AG04449 (cell line): ENCODE data around the gene EDEM1.
"Not testable (repeated sequence)": the region's sequence is repeated elsewhere in the genome, so short reads cannot be mapped to it uniquely, and the experiment has no call there.

Source experiments
- CTCF ChIA-PET: fragments of 350-600 bp; formaldehyde crosslinking; extraction: SDS; loops from one replicate; lab custom pipeline; 2021; ENCODE audit warnings: antibody characterized with exemption; lab: Yijun Ruan, JAX
- POLR2A ChIA-PET: fragments of 400-600, 350-600 bp; formaldehyde crosslinking; extraction: SDS; loops from one replicate; lab custom pipeline; 2020; ENCODE audit warnings: antibody characterized with exemption, inconsistent platforms; lab: Yijun Ruan, JAX
- DNase-seq: peaks from one replicate; pipeline ENCODE4 v3.0.0-alpha.2; 2010; ENCODE audit warnings: low read depth, low spot score
- H3K4me3 ChIP-seq: 2 replicates; pipeline ENCODE4 v1.5.1; 2011; ENCODE audit warnings: low read depth, mild to moderate bottlenecking, control low read depth, low read length
- TF ChIP-seq, protein P1 (sequence below): IDR thresholded peaks from one replicate; pipeline ENCODE4 v1.5.1; 2011; ENCODE audit warnings: mild to moderate bottlenecking, moderate library complexity, low read length, control low read depth, inconsistent platforms; ENCODE audit not compliant: insufficient read depth; ENCODE audit errors: missing control alignments

EDEM1 gene

DNA sequence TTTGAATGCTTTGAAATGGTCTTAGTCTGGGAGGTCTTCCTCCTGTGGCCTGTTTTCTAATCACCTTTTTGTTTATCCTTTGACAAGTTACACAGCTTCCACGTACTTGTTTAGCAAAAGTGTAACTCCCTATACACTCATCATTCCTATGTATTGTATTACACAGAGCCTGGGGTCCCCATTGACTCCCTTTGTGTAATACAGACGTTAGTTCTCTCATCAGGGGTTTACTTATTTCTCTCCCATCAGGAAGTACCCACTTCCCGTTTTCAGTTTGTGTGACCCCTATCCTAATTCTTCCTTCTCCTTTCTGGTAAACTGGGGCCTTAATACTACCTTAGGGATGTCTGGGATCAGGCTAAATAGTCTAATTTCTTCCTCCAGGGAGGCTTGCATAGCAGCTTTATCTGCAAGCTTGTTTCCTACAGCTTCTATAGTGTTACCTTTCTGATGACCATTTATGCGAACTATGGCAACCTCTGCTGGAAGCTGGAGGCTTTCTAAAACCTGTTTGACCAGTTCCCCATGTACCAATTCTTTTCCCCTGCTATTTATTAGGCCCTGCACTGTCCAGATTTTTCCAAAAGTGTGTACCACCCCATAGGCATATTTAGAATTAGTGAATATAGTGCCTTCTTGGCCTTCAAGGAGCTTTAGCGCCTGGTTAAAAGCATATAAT is 43.1 kb upstream of the EDEM1 start:
- ChIA-PET POLR2A (no interaction called here), CTCF (no interaction called here)
- TF ChIP-seq, protein P1, sequence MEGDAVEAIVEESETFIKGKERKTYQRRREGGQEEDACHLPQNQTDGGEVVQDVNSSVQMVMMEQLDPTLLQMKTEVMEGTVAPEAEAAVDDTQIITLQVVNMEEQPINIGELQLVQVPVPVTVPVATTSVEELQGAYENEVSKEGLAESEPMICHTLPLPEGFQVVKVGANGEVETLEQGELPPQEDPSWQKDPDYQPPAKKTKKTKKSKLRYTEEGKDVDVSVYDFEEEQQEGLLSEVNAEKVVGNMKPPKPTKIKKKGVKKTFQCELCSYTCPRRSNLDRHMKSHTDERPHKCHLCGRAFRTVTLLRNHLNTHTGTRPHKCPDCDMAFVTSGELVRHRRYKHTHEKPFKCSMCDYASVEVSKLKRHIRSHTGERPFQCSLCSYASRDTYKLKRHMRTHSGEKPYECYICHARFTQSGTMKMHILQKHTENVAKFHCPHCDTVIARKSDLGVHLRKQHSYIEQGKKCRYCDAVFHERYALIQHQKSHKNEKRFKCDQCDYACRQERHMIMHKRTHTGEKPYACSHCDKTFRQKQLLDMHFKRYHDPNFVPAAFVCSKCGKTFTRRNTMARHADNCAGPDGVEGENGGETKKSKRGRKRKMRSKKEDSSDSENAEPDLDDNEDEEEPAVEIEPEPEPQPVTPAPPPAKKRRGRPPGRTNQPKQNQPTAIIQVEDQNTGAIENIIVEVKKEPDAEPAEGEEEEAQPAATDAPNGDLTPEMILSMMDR, result no peak
- H3K4me3 ChIP-seq, result no peak overlapping the region
- no peak for DNase-seq

DNA sequence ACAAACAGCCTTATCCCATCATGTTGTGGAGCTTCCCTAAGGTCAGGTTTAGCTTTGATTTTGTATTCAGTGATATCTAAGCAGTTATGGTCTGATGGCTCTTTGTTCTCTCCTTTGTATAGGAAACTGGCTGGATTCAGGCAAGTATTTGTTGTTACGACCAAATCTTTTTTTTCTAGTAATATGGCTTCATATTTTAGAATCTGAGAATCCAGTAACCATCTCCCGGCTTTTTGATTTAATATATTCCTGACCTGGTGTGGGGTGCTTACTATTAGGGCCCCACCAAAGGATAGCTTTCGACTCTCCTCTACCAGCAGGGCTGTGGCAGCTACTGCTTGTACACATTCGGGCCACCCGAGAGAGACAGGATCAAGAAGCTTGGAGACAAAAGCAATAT is 42.4 kb upstream of the EDEM1 start:
- TF ChIP-seq, protein P1, result no peak
- POLR2A ChIA-PET, result no interaction called here
- CTCF ChIA-PET, result no interaction called here
- no peak overlapping the region for H3K4me3 ChIP-seq
- no peak for DNase-seq

- CTCF ChIA-PET, result interaction anchor here (2.2 kb wide), 1 partner anchor 25 kb away, joined by 10 read pairs; the partner anchor contains the start of gene ARL8B
- POLR2A ChIA-PET, H3K4me3 ChIP-seq, DNase-seq: not testable (repeated sequence)
Observed at GRCh38 chr3:5147152-5147551, 40.4 kb upstream of the EDEM1 start.

GRCh38 chr3:5149306-5149880 is 38.1 kb upstream of the EDEM1 start:
- POLR2A ChIA-PET, result no interaction called here
- CTCF ChIA-PET, result interaction anchor here (1.3 to 1.6 kb wide), 2 partner anchors 11 to 17 kb away, joined by 4 to 6 read pairs; no protein-coding TSS in a partner anchor
- DNase-seq, result no peak
- TF ChIP-seq, protein P1, result no peak
- H3K4me3 ChIP-seq, result no peak overlapping the region

DNA sequence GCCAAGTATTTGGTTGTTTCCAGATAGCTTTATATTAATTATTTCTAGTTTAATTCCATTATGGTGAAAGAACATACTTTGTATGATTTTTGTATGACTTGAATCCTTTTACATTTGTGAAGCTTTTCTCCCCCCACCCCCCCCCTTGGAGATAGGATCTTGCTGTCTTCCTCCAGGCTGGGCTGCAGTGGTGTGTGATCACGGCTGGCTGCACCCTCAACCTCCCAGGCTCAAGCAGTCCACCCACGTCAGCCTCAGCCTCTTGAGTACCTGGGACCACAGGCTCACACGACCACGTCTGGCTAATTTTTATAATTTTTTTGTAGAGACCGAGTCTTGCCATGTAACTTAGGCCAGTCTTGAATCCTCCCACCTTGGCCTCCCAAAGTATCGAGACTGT is 35.9 kb upstream of the EDEM1 start:
- POLR2A ChIA-PET, result no interaction called here
- CTCF ChIA-PET, result no interaction called here
- no peak overlapping the region for H3K4me3 ChIP-seq
- no peak for DNase-seq
- TF ChIP-seq, protein P1, result no peak

DNA sequence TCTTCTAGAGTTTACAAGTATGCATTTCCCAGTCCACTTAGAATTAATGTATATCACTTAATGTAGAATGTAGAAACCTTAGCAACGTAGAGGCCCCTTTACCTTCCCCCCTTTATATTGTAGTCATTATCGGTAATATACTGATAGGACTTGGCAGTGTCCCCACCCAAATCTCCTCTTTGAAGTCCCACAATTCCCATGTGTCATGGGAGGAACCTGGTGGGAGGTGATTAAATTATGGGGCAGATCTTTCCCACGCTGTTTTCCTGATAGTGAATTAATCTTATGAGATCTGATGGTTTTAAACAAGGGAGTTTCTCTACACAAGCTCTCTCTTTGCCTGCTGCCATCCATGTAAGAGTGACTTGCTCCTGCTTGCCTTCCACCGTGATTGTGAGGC is 34.4 kb upstream of the EDEM1 start:
- POLR2A ChIA-PET, result no interaction called here
- H3K4me3 ChIP-seq, result no peak overlapping the region
- CTCF ChIA-PET, result no interaction called here
- TF ChIP-seq, protein P1, result no peak
- DNase-seq, result no peak
